Astrocyte of the cerebellum (primary cell): ENCODE data around the gene MLNR.

Experiments
- DNase-seq: peaks from one replicate; pipeline ENCODE4 v3.0.0-alpha.2; 2011; ENCODE audit warnings: low read depth
- H3K4me3 ChIP-seq: 2 replicates; pipeline ENCODE4 v1.5.1; 2011; ENCODE audit warnings: mild to moderate bottlenecking, low read depth, low read length, moderate library complexity
- in situ Hi-C: cut with HindIII; loops from 2 replicates; pipeline ENCODE4 v1.10.0; 2017; ENCODE audit warnings: low sequenced_read_pairs
- TF ChIP-seq, protein P1 (sequence below): IDR thresholded peaks from 2 replicates; pipeline ENCODE4 v1.5.1; 2012; ENCODE audit warnings: low read length, low read depth, moderate library complexity, mild to moderate bottlenecking; ENCODE audit errors: missing control alignments

Gene MLNR

GRCh38 chr13:49259586-49259985, 39.4 kb downstream of the MLNR start:
- H3K4me3 ChIP-seq, result no peak overlapping the region
- TF ChIP-seq, protein P1, sequence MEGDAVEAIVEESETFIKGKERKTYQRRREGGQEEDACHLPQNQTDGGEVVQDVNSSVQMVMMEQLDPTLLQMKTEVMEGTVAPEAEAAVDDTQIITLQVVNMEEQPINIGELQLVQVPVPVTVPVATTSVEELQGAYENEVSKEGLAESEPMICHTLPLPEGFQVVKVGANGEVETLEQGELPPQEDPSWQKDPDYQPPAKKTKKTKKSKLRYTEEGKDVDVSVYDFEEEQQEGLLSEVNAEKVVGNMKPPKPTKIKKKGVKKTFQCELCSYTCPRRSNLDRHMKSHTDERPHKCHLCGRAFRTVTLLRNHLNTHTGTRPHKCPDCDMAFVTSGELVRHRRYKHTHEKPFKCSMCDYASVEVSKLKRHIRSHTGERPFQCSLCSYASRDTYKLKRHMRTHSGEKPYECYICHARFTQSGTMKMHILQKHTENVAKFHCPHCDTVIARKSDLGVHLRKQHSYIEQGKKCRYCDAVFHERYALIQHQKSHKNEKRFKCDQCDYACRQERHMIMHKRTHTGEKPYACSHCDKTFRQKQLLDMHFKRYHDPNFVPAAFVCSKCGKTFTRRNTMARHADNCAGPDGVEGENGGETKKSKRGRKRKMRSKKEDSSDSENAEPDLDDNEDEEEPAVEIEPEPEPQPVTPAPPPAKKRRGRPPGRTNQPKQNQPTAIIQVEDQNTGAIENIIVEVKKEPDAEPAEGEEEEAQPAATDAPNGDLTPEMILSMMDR, result no peak
- no peak for DNase-seq
- in situ Hi-C loops, result no loop called here

- TF ChIP-seq, protein P1, result no peak
- DNase-seq, result no peak
- H3K4me3 ChIP-seq, result no peak overlapping the region
- in situ Hi-C loops, result no loop called here
Observed at GRCh38 chr13:49262634-49263033, 42.5 kb downstream of the MLNR start.

- DNase-seq, result peak; percentile 26
- no peak overlapping the region for H3K4me3 ChIP-seq
- in situ Hi-C loops, result no loop called here
- TF ChIP-seq, protein P1, result no peak
Observed at GRCh38 chr13:49265822-49266221, 45.7 kb downstream of the MLNR start.

DNA sequence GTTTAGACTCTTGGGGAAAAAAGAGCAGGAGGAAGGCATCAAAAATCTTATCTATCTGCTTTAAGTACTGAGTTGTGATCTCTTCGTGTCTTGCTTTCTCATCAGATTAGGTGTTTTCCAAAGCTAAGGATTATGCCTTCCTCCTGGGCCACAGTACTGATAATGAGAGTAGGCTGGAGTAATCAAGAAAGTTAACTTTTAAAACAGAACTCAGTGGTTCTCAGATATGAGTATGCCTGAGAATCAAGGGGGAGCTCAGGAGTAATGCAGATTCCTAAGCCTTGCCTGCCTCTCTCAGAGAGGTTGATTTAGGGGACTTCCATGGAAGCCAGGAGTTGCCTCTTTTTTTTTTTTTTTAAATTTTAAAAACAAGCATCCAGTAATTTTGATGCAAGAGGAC, 51.1 kb downstream of the MLNR start:
- in situ Hi-C loops, result no loop called here
- TF ChIP-seq, protein P1, result no peak
- no peak overlapping the region for H3K4me3 ChIP-seq
- no peak for DNase-seq
